Calu3 (cell line): ENCODE results near the gene NME5. TPM values are rescaled to one million over a fixed set of nuclear protein-coding genes. Genes with fewer than 3 reads are reported as not detected.
A peak's percentile ranks its signal among the peaks of the same experiment; 100 is the strongest.
"Not testable (repeated sequence)": the region's sequence is repeated elsewhere in the genome, so short reads cannot be mapped to it uniquely, and the experiment has no call there.

Experiments
- BruUV-seq: library from RNA; stranded (reverse); fragments of 400-500 nt; replicated peaks from 2 replicates; lab custom pipeline; 2021; lab: Mats Ljungman, UMichigan
- CTCF ChIA-PET: fragments of 300-600 bp; sonication (Branson Sonifier 250); formaldehyde crosslinking; loops from one replicate; lab custom pipeline; 2022; ENCODE audit warnings: antibody characterized with exemption; lab: Charles Lee
- DNase-seq: peaks from one replicate; pipeline ENCODE4 v3.0.0; 2022
- H3K27ac Mint-ChIP-seq: one replicate; pipeline ENCODE4 v1.8.0; 2022; ENCODE audit warnings: mixed read lengths; ENCODE audit not compliant: unreplicated experiment
- H3K27me3 Mint-ChIP-seq: one replicate; pipeline ENCODE4 v1.8.0; 2022; ENCODE audit warnings: mixed read lengths; ENCODE audit not compliant: unreplicated experiment
- H3K36me3 Mint-ChIP-seq: one replicate; pipeline ENCODE4 v1.8.0; 2022; ENCODE audit warnings: mild to moderate bottlenecking, moderate library complexity, mixed read lengths; ENCODE audit not compliant: insufficient read depth, unreplicated experiment
- H3K4me1 Mint-ChIP-seq: one replicate; pipeline ENCODE4 v1.8.0; 2022; ENCODE audit warnings: mild to moderate bottlenecking, low read depth, mixed read lengths; ENCODE audit not compliant: unreplicated experiment
- H3K4me3 Mint-ChIP-seq: one replicate; pipeline ENCODE4 v1.8.0; 2022; ENCODE audit warnings: mild to moderate bottlenecking, low read depth, moderate library complexity, mixed read lengths; ENCODE audit not compliant: unreplicated experiment
- H3K9me3 Mint-ChIP-seq: one replicate; pipeline ENCODE4 v1.8.0; 2022; ENCODE audit warnings: low read depth, mixed read lengths; ENCODE audit not compliant: unreplicated experiment
- intact Hi-C: fragments of 100-400 bp; cut with micrococcal nuclease; formaldehyde crosslinking; loops from one replicate; pipeline ENCODE4 v1.10.0; 2022; ENCODE audit not compliant: unreplicated experiment
- total RNA-seq: library from RNA; stranded (reverse); gene quantifications from 2 replicates; pipeline ENCODE4 v1.2.3, GENCODE V29; 2022
- TF ChIP-seq, protein P1 (sequence below): fragments of 200-600 bp; IDR thresholded peaks from one replicate; pipeline ENCODE4 v1.8.0; 2022; ENCODE audit warnings: antibody characterized with exemption; ENCODE audit not compliant: unreplicated experiment

NME5 gene
- total RNA-seq, 1 experiment from 2014 or later = 3.9 TPM

DNA sequence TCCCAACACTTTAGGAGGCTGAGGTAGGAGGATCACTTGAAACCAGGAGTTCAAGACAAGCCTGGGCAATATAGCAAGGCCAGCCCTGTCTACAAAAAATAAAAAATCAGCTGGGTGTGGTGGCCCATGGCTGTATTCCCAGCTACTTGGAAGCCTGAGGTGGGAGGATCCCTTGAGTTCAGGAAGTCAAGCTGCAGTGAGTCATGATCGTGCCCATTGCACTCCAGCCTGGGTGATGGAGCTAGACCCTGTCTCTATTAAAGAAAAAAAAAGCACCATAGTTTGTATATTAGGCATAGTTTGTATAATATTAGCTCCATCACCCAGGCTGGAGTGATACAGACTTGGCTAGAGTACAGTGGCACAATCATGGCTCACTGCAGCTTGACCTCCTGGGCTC, 9.6 kb upstream of the NME5 start:
- Mint-ChIP-seq H3K4me3 (no peak overlapping the region), H3K36me3 (no peaks in the 10 kb centered on the region), H3K9me3 (no peaks in the 10 kb centered on the region), H3K27ac (no peak overlapping the region), H3K4me1 (no peaks in the 10 kb centered on the region), H3K27me3 (no peaks in the 10 kb centered on the region)
- CTCF ChIA-PET = interaction anchor here (1.2 to 1.4 kb wide), 2 partner anchors 15 to 113 kb away, joined by 3 read pairs; no protein-coding TSS in a partner anchor
- intact Hi-C loops = no loop called here
- TF ChIP-seq, protein P1, sequence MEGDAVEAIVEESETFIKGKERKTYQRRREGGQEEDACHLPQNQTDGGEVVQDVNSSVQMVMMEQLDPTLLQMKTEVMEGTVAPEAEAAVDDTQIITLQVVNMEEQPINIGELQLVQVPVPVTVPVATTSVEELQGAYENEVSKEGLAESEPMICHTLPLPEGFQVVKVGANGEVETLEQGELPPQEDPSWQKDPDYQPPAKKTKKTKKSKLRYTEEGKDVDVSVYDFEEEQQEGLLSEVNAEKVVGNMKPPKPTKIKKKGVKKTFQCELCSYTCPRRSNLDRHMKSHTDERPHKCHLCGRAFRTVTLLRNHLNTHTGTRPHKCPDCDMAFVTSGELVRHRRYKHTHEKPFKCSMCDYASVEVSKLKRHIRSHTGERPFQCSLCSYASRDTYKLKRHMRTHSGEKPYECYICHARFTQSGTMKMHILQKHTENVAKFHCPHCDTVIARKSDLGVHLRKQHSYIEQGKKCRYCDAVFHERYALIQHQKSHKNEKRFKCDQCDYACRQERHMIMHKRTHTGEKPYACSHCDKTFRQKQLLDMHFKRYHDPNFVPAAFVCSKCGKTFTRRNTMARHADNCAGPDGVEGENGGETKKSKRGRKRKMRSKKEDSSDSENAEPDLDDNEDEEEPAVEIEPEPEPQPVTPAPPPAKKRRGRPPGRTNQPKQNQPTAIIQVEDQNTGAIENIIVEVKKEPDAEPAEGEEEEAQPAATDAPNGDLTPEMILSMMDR = no peak
- peak; percentile 52 for DNase-seq
- BruUV-seq = no TSS peak

DNA sequence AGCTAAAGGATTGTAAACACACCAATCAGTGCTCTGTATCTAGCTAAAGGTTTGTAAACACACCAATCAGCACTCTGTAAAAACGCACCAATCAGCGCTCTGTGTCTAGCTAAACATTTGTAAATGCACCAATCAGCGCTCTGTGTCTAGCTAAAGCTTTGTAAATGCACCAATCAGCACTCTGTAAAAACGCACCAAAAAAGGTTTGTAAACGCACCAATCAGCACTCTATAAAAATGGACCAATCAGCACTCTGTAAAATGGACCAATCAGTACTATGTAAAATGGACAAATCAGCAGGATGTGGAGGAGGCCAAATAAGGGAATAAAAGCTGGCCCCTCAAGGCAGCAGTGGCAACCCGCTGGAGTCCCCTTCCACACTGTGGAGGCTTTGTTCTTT, 4.3 kb upstream of the NME5 start:
- H3K27me3 Mint-ChIP-seq, intact Hi-C loops, H3K4me1 Mint-ChIP-seq, H3K4me3 Mint-ChIP-seq, H3K36me3 Mint-ChIP-seq, BruUV-seq, DNase-seq, H3K27ac Mint-ChIP-seq, H3K9me3 Mint-ChIP-seq: not testable (repeated sequence)
- CTCF ChIA-PET = interaction anchor here (0.6 kb wide), 1 partner anchor 148 kb away, joined by 4 read pairs; no protein-coding TSS in a partner anchor

DNA sequence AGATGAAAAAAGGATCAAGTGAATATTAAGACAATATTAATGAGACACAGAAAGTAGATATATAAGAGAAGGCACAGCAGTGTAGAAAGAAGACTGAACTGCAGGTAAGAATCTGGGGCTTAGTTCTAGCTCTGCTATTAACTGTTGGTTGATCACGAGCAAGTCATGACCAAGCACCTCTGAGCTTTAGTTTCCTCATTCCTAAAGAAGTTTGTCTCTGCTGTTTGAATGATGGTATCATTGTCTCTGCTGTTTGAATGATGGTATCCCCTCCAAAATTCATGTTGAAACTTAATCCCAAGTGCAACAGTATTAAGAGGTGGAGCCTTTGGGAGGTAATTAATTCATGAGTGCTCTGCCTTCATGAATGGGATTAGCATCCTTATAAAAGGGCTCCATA, 2.5 kb upstream of the NME5 start:
- DNase-seq = no peak
- intact Hi-C loops = no loop called here
- CTCF ChIA-PET = interaction anchor here (0.9 kb wide), 1 partner anchor 277 kb away, joined by 3 read pairs; no protein-coding TSS in a partner anchor
- Mint-ChIP-seq H3K27ac (no peak overlapping the region), H3K27me3 (no peaks in the 10 kb centered on the region), H3K4me3 (no peak overlapping the region), H3K36me3 (no peaks in the 10 kb centered on the region), H3K4me1 (no peaks in the 10 kb centered on the region), H3K9me3 (no peaks in the 10 kb centered on the region)
- TF ChIP-seq, protein P1 = no peak
- no TSS peak for BruUV-seq

DNA sequence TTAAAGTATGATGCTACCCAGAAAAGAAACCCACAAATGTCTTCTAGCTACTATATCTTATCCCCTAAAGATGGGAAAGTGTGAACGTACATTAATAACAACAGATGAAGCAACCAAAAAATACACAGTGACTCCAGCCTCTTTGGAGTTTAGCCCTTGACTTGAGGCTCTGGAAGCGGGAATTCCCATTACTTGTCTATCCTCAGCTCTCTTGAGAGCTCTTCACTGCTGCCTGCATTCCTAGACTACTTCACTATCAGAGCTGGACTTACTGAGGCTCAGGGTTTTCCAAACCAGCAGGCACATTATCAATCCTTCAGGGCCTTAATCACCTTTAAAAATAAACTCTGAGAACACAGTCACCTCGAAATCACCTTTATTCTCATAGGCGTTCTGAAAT, 1.0 kb upstream of the NME5 start:
- Mint-ChIP-seq H3K27me3 (no peaks in the 10 kb centered on the region), H3K4me3 (no peak overlapping the region), H3K27ac (no peak overlapping the region), H3K36me3 (no peaks in the 10 kb centered on the region), H3K4me1 (no peaks in the 10 kb centered on the region), H3K9me3 (no peaks in the 10 kb centered on the region)
- TF ChIP-seq, protein P1 = no peak
- no peak for DNase-seq
- no TSS peak for BruUV-seq
- intact Hi-C loops = no loop called here
- CTCF ChIA-PET = no interaction called here

DNA sequence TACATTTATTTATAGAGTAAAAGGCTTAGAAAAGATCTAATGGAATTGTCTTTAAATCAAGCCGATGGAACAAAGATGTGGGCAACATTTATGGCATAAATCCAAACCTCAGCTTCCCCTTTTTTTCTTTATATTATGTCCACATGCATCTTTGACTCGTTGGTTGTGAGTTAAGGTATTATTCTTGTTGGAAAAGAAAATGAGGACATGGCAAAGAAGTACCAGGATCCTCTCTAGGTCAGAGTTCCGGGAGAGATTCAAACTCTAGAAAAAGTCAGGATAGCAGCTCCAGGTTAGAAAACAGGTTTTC, 508 bp upstream of the NME5 start:
- H3K27ac Mint-ChIP-seq = no peak overlapping the region
- H3K4me1 Mint-ChIP-seq = no peaks in the 10 kb centered on the region
- no peaks in the 10 kb centered on the region for H3K27me3 Mint-ChIP-seq
- TF ChIP-seq, protein P1 = no peak
- no peaks in the 10 kb centered on the region for H3K36me3 Mint-ChIP-seq
- H3K4me3 Mint-ChIP-seq = peak overlapping the region; percentile 70
- no peaks in the 10 kb centered on the region for H3K9me3 Mint-ChIP-seq
- intact Hi-C loops = loop anchor here (10.0 kb wide), 1 partner anchor 505 kb away; no protein-coding TSS in a partner anchor
- BruUV-seq = no TSS peak
- CTCF ChIA-PET = no interaction called here
- no peak for DNase-seq
